Activated gamma-delta T cell treated with anti-CD3 and anti-CD28 coated beads, Interleukin-2, amount 50 U/mL, for 16 hours (primary cell): ENCODE results near the gene SIGLEC9.
A peak's percentile ranks its signal among the peaks of the same experiment; 100 is the strongest.

Source experiments
- DNase-seq: peaks from one replicate; pipeline ENCODE4 v3.0.0-alpha.2; 2020; ENCODE audit warnings: low read depth

SIGLEC9 gene

GRCh38 chr19:51097166-51097738, 27.5 kb upstream of the SIGLEC9 start:
- DNase-seq, result peak; percentile 70

- no peak for DNase-seq
These were observed 26.9 kb upstream of the SIGLEC9 start for GRCh38 chr19:51097796-51098195.

- peak; percentile 21 for DNase-seq
These were observed 26.2 kb upstream of the SIGLEC9 start for GRCh38 chr19:51098365-51099046.

- no peak for DNase-seq
These were observed 25.7 kb upstream of the SIGLEC9 start for GRCh38 chr19:51099047-51099382.

GRCh38 chr19:51100601-51101000, 24.1 kb upstream of the SIGLEC9 start:
- no peak for DNase-seq

- DNase-seq, result no peak
These were observed 23.4 kb upstream of the SIGLEC9 start for GRCh38 chr19:51101171-51101865.

GRCh38 chr19:51102991-51103390, 21.7 kb upstream of the SIGLEC9 start:
- DNase-seq, result no peak

- DNase-seq, result no peak
These were observed 20.8 kb upstream of the SIGLEC9 start for GRCh38 chr19:51103926-51104341.

- DNase-seq, result no peak
These were observed 17.2 kb upstream of the SIGLEC9 start for GRCh38 chr19:51107406-51108065.

GRCh38 chr19:51108066-51108804, 16.5 kb upstream of the SIGLEC9 start, which contains the start of gene CTU1:
Gene CTU1, minus strand, starts transcription at chr19:51108409. Its CDS starts 3,840 bp downstream, at chr19:51104569.
- peak; percentile 99 for DNase-seq

- no peak for DNase-seq
These were observed 15.9 kb upstream of the SIGLEC9 start for GRCh38 chr19:51108805-51109146.

GRCh38 chr19:51110666-51110971, 14.1 kb upstream of the SIGLEC9 start:
- DNase-seq, result no peak

GRCh38 chr19:51111606-51112005, 13.1 kb upstream of the SIGLEC9 start:
- DNase-seq, result no peak

GRCh38 chr19:51114087-51114729, 10.5 kb upstream of the SIGLEC9 start:
- DNase-seq, result no peak

- DNase-seq, result no peak
These were observed 7.9 kb upstream of the SIGLEC9 start for GRCh38 chr19:51116736-51117286.

GRCh38 chr19:51119101-51119500, 5.6 kb upstream of the SIGLEC9 start:
- no peak for DNase-seq

GRCh38 chr19:51119611-51120010, 5.1 kb upstream of the SIGLEC9 start:
- no peak for DNase-seq

- no peak for DNase-seq
These were observed 4.5 kb upstream of the SIGLEC9 start for GRCh38 chr19:51120160-51120559.

- DNase-seq, result no peak
These were observed 3.4 kb upstream of the SIGLEC9 start for GRCh38 chr19:51121257-51121656.

GRCh38 chr19:51122112-51122981, 2.4 kb upstream of the SIGLEC9 start:
- DNase-seq, result no peak

- DNase-seq, result peak; percentile 34
These were observed 1.3 kb upstream of the SIGLEC9 start for GRCh38 chr19:51123381-51123800.
